Ectodermal cell (in vitro differentiated cells): ENCODE measurements around the gene SH3PXD2A.
"Not testable (repeated sequence)": the region's sequence is repeated elsewhere in the genome, so short reads cannot be mapped to it uniquely, and the experiment has no call there.

Experiments
- H3K27ac ChIP-seq: 2 replicates; pipeline ENCODE4 v1.7.0; 2013; ENCODE audit warnings: mild to moderate bottlenecking, low read depth, low read length; ENCODE audit not compliant: insufficient read depth, poor library complexity, severe bottlenecking
- H3K27me3 ChIP-seq: 2 replicates; pipeline ENCODE4 v1.7.0; 2013; ENCODE audit warnings: mild to moderate bottlenecking, low read length; ENCODE audit not compliant: insufficient read depth, control insufficient read depth, poor library complexity, severe bottlenecking
- H3K36me3 ChIP-seq: one replicate; pipeline ENCODE4 v1.7.0; 2013; ENCODE audit warnings: low read length; ENCODE audit not compliant: control insufficient read depth, insufficient read depth
- H3K4me1 ChIP-seq: one replicate; pipeline ENCODE4 v1.7.0; 2013; ENCODE audit warnings: low read length; ENCODE audit not compliant: control insufficient read depth, insufficient read depth
- H3K4me3 ChIP-seq: 2 replicates; pipeline ENCODE4 v1.7.0; 2013; ENCODE audit warnings: low read depth, low read length, control low read depth; ENCODE audit not compliant: insufficient read depth
- H3K9me3 ChIP-seq: 2 replicates; pipeline ENCODE4 v1.7.0; 2013; ENCODE audit warnings: mild to moderate bottlenecking, low read length, moderate library complexity; ENCODE audit not compliant: control insufficient read depth
- WGBS, 2 experiments: methylation state at CpG; one replicate each; pipeline ENCODE4 v1.1.7; 2013; ENCODE audit warnings: missing lambda C conversion rate in 2 of 2; 5-methylcytosine and 5-hydroxymethylcytosine counted together

Gene SH3PXD2A

DNA sequence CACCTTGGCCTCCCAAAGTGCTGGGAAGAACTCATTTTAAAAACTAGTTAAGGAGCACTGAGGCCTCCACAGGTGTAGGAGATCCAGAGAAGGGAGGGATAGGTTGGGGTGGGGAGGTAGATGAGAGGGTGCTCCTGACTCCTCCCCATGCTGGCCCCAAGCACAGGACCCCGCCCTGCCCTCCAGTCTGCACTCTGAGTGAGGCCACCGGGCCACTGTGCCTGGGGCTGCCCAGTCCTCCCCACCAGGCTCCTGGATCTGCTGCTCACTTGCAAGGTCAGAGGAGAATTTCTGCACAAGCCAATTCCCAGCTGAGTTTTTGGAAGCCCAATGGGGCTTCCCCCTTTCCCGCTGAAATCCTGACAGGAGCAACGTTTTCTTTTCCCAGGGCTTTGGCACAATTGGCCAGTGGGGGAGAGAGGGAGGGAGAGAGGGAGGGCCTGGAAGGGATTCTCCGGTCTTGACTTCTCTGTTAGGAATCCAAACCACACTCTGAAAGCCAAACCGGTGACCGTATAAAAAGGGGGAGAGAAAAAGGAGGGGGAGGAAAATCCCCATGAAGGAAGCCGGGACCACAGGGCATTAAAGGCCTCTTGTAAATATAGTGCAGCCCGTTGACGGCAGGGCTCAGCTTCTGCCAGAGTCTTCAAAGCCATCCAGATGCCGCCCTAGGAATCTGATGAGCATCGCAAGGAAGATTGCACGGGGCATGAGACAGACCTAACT, 116.2 kb downstream of the SH3PXD2A start:
- no peaks in the 10 kb centered on the region for H3K9me3 ChIP-seq
- H3K27me3 ChIP-seq = no peaks in the 10 kb centered on the region
- H3K4me1 ChIP-seq = peaks cover 8% of the 10 kb centered on the region
- H3K27ac ChIP-seq = no peak overlapping the region
- 23 to 24% methylated on average over 13 of the region's 13 CpGs for WGBS, 2 experiments
- H3K4me3 ChIP-seq = peak overlapping the region; percentile 13
- H3K36me3 ChIP-seq = no peaks in the 10 kb centered on the region

DNA sequence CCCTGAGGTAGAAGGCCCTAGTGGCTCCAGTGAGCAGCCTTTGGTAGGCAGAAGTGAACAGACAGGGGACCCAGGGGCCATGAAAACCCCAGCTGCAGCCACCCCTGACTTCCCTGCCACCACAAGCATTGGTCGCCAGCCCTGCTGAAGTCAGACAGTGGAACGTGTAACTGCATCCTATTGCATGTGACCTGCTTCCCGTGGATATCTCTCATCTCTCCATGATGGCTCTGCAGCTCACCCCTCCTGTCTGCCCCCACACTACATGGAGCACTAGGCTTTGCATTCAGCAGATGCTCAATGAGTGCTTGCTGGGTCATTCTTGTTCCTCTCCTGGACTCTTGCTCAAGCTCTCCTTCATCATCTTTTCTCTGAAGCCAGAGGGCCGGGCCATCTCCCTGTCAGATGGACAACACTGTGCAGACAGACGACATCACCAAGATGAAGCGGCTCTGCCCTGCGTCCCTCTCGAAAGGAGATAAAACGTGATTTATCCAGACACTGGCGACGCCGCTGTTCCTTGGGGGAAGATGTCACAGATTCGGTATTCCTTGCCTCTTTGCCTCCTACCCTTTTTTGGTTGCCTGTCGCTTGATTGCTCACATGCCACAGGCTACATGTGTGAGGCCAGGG, 117.5 kb downstream of the SH3PXD2A start:
- Histone ChIP-seq H3K27ac (no peak overlapping the region), H3K27me3 (no peaks in the 10 kb centered on the region), H3K4me1 (peaks cover 8% of the 10 kb centered on the region), H3K36me3 (no peaks in the 10 kb centered on the region), H3K4me3 (no peak overlapping the region), H3K9me3 (no peaks in the 10 kb centered on the region)
- 88% methylated on average over 14 of the region's 14 CpGs for WGBS, 2 experiments

GRCh38 chr10:103736763-103737162, 118.6 kb downstream of the SH3PXD2A start:
- Histone ChIP-seq H3K4me3 (no peak overlapping the region), H3K27ac (no peak overlapping the region), H3K4me1 (peaks cover 8% of the 10 kb centered on the region), H3K27me3 (no peaks in the 10 kb centered on the region), H3K9me3 (no peaks in the 10 kb centered on the region), H3K36me3 (no peaks in the 10 kb centered on the region)
- WGBS, 2 experiments = 59 to 65% methylated on average over 3 of the region's 3 CpGs

- Histone ChIP-seq H3K36me3 (no peaks in the 10 kb centered on the region), H3K4me1 (peaks cover 8% of the 10 kb centered on the region), H3K4me3 (no peak overlapping the region), H3K27me3 (no peaks in the 10 kb centered on the region), H3K9me3 (no peaks in the 10 kb centered on the region), H3K27ac (no peak overlapping the region)
- 95 to 96% methylated on average over 8 of the region's 8 CpGs for WGBS, 2 experiments
Observed at GRCh38 chr10:103736044-103736443, 119.3 kb downstream of the SH3PXD2A start.

GRCh38 chr10:103734731-103735130, 120.6 kb downstream of the SH3PXD2A start:
- H3K4me3 ChIP-seq = no peak overlapping the region
- WGBS, 2 experiments = 93% methylated on average over 4 of the region's 4 CpGs
- H3K27ac ChIP-seq = no peak overlapping the region
- no peaks in the 10 kb centered on the region for H3K36me3 ChIP-seq
- no peaks in the 10 kb centered on the region for H3K27me3 ChIP-seq
- no peaks in the 10 kb centered on the region for H3K9me3 ChIP-seq
- peaks cover 7% of the 10 kb centered on the region for H3K4me1 ChIP-seq

GRCh38 chr10:103733045-103733419, 122.3 kb downstream of the SH3PXD2A start:
- no peak overlapping the region for H3K27ac ChIP-seq
- H3K9me3 ChIP-seq = no peaks in the 10 kb centered on the region
- no peak overlapping the region for H3K4me3 ChIP-seq
- H3K4me1 ChIP-seq = peaks cover 9% of the 10 kb centered on the region
- no peaks in the 10 kb centered on the region for H3K27me3 ChIP-seq
- no peaks in the 10 kb centered on the region for H3K36me3 ChIP-seq
- 77 to 81% methylated on average over 6 of the region's 6 CpGs for WGBS, 2 experiments

DNA sequence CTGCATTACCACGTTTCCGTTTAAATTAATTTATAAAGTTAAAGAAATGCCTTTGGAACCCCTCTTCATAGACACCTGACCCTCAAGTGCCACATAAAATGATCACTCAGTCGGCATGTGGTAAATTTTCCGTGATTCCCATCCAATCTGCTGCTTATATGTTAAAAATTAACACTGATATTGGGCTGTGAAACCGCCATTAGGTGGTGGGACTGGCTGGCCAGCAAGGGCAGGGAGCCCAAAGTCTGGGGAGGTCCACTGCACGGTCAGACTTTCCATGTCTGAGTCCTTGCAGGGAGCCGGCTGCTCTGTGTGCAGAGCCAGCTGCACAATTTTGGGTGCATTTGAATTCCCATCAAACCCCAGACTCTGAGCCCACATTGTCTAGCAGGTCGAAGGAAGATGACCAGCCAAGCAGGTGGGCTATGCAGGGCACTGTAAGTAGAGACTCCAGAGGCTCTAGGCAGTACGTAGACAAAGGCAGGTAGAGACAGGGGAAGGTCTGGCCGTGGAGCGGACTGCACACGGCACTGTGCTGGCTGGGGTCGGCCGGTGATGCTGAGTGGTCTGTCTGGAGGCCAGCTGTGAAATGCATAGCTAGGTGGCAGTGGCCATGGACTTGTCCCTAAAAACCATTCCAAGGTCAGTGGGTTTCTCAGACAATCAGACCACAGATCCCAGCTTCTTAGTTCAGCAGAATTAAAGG, 122.9 kb downstream of the SH3PXD2A start:
- Histone ChIP-seq H3K27me3 (no peaks in the 10 kb centered on the region), H3K4me1 (peaks cover 13% of the 10 kb centered on the region), H3K27ac (no peak overlapping the region), H3K4me3 (no peak overlapping the region), H3K36me3 (no peaks in the 10 kb centered on the region), H3K9me3 (no peaks in the 10 kb centered on the region)
- 91 to 92% methylated on average over 14 of the region's 14 CpGs for WGBS, 2 experiments

DNA sequence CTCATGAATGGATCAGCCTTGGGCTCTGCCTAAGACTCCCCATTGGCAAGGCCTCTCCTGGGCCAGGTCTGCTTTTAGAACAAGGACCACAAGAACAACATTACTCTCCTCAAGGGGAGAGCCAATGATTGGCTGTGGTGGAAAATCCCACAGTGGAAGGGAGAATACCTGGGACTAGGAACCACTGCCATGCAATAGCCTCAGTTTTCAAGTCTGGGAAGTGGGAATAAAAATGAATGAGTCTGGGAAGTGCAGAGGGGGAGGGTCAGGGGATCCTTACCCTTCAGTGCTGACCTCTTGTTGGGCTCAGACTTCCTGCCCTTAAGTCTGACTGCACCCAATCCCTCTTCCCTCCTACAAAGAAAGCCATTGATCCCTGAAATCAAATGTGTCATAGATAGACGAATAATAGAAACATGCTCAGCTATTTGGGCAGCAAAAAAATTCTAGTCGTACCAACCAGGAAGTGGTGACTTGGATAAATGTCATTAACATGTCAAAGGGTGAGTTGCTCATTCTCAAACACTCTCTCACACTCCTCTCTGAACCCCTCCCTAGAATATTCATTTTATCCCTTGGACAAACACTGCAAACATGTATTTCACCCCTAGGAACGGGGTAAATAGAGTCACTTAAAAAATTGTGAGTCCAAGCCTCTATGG, 123.6 kb downstream of the SH3PXD2A start:
- H3K4me1 ChIP-seq = peaks cover 13% of the 10 kb centered on the region
- no peak overlapping the region for H3K27ac ChIP-seq
- no peaks in the 10 kb centered on the region for H3K9me3 ChIP-seq
- no peaks in the 10 kb centered on the region for H3K36me3 ChIP-seq
- H3K27me3 ChIP-seq = no peaks in the 10 kb centered on the region
- no peak overlapping the region for H3K4me3 ChIP-seq
- 83 to 89% methylated on average over 3 of the region's 3 CpGs for WGBS, 2 experiments

DNA sequence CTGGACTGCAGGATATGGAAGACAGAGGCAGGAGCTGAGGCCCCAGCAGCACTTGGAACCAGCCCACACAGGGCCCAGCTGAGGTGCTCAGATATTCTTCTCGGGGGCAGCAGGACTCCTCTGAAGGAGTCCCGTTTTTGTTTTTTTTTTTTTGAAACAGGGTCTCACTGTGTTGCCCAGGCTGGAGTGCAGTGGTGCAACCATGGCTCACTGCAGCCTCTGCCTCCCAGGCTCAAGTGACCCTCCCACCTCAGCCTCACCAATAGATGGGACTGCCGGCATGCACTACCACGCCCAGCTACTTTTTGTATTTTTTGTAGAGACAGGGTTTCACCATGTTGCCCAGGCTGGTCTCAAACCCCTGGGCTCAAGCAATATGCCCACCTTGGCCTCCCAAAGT, 124.3 kb downstream of the SH3PXD2A start:
- H3K27me3 ChIP-seq = not testable (repeated sequence)

GRCh38 chr10:103729851-103730250, 125.5 kb downstream of the SH3PXD2A start:
- Histone ChIP-seq H3K4me1 (peaks cover 13% of the 10 kb centered on the region), H3K4me3 (no peak overlapping the region), H3K27me3 (no peaks in the 10 kb centered on the region), H3K27ac (no peak overlapping the region), H3K36me3 (no peaks in the 10 kb centered on the region), H3K9me3 (no peaks in the 10 kb centered on the region)
- WGBS, 2 experiments = 58 to 64% methylated on average over 5 of the region's 5 CpGs

More for the DNA sequence above, 124.3 kb downstream of the SH3PXD2A start:
- not testable (repeated sequence) for H3K27ac ChIP-seq, H3K9me3 ChIP-seq, H3K4me3 ChIP-seq, H3K36me3 ChIP-seq
- peaks cover 13% of the 10 kb centered on the region for H3K4me1 ChIP-seq
- 90 to 94% methylated on average over 4 of the region's 4 CpGs for WGBS, 2 experiments
